ENCODE results near the gene DLGAP1.

Gene DLGAP1

GRCh38 chr18:4077721-4078120, 377.4 kb downstream of the DLGAP1 start:
- H3K27ac ChIP-seq (ENCODE audit: low read depth, low read length): no peak overlapping the region
- no peaks in the 10 kb centered on the region for H3K27me3 ChIP-seq (ENCODE audit: control insufficient read depth in 5 of 5, insufficient read depth in 4 of 5, low read length in 5 of 5)
- H3K4me1 ChIP-seq (ENCODE audit: control insufficient read depth in 5 of 5, insufficient read depth in 5 of 5, low read length in 5 of 5): no peaks in the 10 kb centered on the region
- H3K4me3 ChIP-seq (ENCODE audit: low read depth in 1 of 5, low read length in 5 of 5): no peak overlapping the region
- H3K9me3 ChIP-seq (ENCODE audit: control insufficient read depth in 5 of 5, low read length in 5 of 5): no peaks in the 10 kb centered on the region
- H3K36me3 ChIP-seq (ENCODE audit: control insufficient read depth in 5 of 5, insufficient read depth in 5 of 5, low read length in 5 of 5): no peaks in the 10 kb centered on the region
- H3K9ac ChIP-seq (ENCODE audit: low read length in 5 of 5): no peak overlapping the region

GRCh38 chr18:4077204-4077603, 377.9 kb downstream of the DLGAP1 start:
- no peaks in the 10 kb centered on the region for H3K9me3 ChIP-seq (ENCODE audit: control insufficient read depth in 5 of 5, low read length in 5 of 5)
- H3K36me3 ChIP-seq (ENCODE audit: control insufficient read depth in 5 of 5, insufficient read depth in 5 of 5, low read length in 5 of 5): no peaks in the 10 kb centered on the region
- H3K27me3 ChIP-seq (ENCODE audit: control insufficient read depth in 5 of 5, insufficient read depth in 4 of 5, low read length in 5 of 5): no peaks in the 10 kb centered on the region
- no peak overlapping the region for H3K4me3 ChIP-seq (ENCODE audit: low read depth in 1 of 5, low read length in 5 of 5)
- no peak overlapping the region for H3K27ac ChIP-seq (ENCODE audit: low read depth, low read length)
- H3K4me1 ChIP-seq (ENCODE audit: control insufficient read depth in 5 of 5, insufficient read depth in 5 of 5, low read length in 5 of 5): no peaks in the 10 kb centered on the region
- no peak overlapping the region for H3K9ac ChIP-seq (ENCODE audit: low read length in 5 of 5)

- Histone ChIP-seq H3K9me3 (ENCODE audit: control insufficient read depth in 5 of 5, low read length in 5 of 5) (no peaks in the 10 kb centered on the region), H3K9ac (ENCODE audit: low read length in 5 of 5) (no peak overlapping the region), H3K27me3 (ENCODE audit: control insufficient read depth in 5 of 5, insufficient read depth in 4 of 5, low read length in 5 of 5) (no peaks in the 10 kb centered on the region), H3K4me1 (ENCODE audit: control insufficient read depth in 5 of 5, insufficient read depth in 5 of 5, low read length in 5 of 5) (no peaks in the 10 kb centered on the region), H3K36me3 (ENCODE audit: control insufficient read depth in 5 of 5, insufficient read depth in 5 of 5, low read length in 5 of 5) (no peaks in the 10 kb centered on the region), H3K4me3 (ENCODE audit: low read depth in 1 of 5, low read length in 5 of 5) (no peak overlapping the region), H3K27ac (ENCODE audit: low read depth, low read length) (no peak overlapping the region)
Measured at GRCh38 chr18:4074647-4075046, 380.5 kb downstream of the DLGAP1 start.

GRCh38 chr18:4069183-4069582, 385.9 kb downstream of the DLGAP1 start:
- H3K4me3 ChIP-seq (ENCODE audit: low read depth in 1 of 5, low read length in 5 of 5): no peak overlapping the region
- H3K36me3 ChIP-seq (ENCODE audit: control insufficient read depth in 5 of 5, insufficient read depth in 5 of 5, low read length in 5 of 5): no peaks in the 10 kb centered on the region
- H3K27me3 ChIP-seq (ENCODE audit: control insufficient read depth in 5 of 5, insufficient read depth in 4 of 5, low read length in 5 of 5): no peaks in the 10 kb centered on the region
- peaks cover 0 to 6% (median 0%) of the 10 kb centered on the region in 5 donors for H3K9me3 ChIP-seq (ENCODE audit: control insufficient read depth in 5 of 5, low read length in 5 of 5)
- H3K4me1 ChIP-seq (ENCODE audit: control insufficient read depth in 5 of 5, insufficient read depth in 5 of 5, low read length in 5 of 5): no peaks in the 10 kb centered on the region
- H3K9ac ChIP-seq (ENCODE audit: low read length in 5 of 5): no peak overlapping the region
- no peak overlapping the region for H3K27ac ChIP-seq (ENCODE audit: low read depth, low read length)

GRCh38 chr18:4068552-4069158, 386.5 kb downstream of the DLGAP1 start:
- Histone ChIP-seq H3K27ac (ENCODE audit: low read depth, low read length) (no peak overlapping the region), H3K9me3 (ENCODE audit: control insufficient read depth in 5 of 5, low read length in 5 of 5) (peaks cover 0 to 6% (median 0%) of the 10 kb centered on the region in 5 donors), H3K36me3 (ENCODE audit: control insufficient read depth in 5 of 5, insufficient read depth in 5 of 5, low read length in 5 of 5) (no peaks in the 10 kb centered on the region), H3K4me3 (ENCODE audit: low read depth in 1 of 5, low read length in 5 of 5) (no peak overlapping the region), H3K27me3 (ENCODE audit: control insufficient read depth in 5 of 5, insufficient read depth in 4 of 5, low read length in 5 of 5) (no peaks in the 10 kb centered on the region), H3K4me1 (ENCODE audit: control insufficient read depth in 5 of 5, insufficient read depth in 5 of 5, low read length in 5 of 5) (no peaks in the 10 kb centered on the region), H3K9ac (ENCODE audit: low read length in 5 of 5) (no peak overlapping the region)

GRCh38 chr18:4063545-4063944, 391.6 kb downstream of the DLGAP1 start:
- Histone ChIP-seq H3K9me3 (ENCODE audit: control insufficient read depth in 5 of 5, low read length in 5 of 5) (peaks cover 0 to 21% (median 19%) of the 10 kb centered on the region in 5 donors), H3K9ac (ENCODE audit: low read length in 5 of 5) (no peak overlapping the region), H3K4me3 (ENCODE audit: low read depth in 1 of 5, low read length in 5 of 5) (no peak overlapping the region), H3K27ac (ENCODE audit: low read depth, low read length) (no peak overlapping the region), H3K27me3 (ENCODE audit: control insufficient read depth in 5 of 5, insufficient read depth in 4 of 5, low read length in 5 of 5) (no peaks in the 10 kb centered on the region), H3K4me1 (ENCODE audit: control insufficient read depth in 5 of 5, insufficient read depth in 5 of 5, low read length in 5 of 5) (no peaks in the 10 kb centered on the region), H3K36me3 (ENCODE audit: control insufficient read depth in 5 of 5, insufficient read depth in 5 of 5, low read length in 5 of 5) (no peaks in the 10 kb centered on the region)

- H3K9ac ChIP-seq (ENCODE audit: low read length in 5 of 5): no peak overlapping the region
- H3K4me1 ChIP-seq (ENCODE audit: control insufficient read depth in 5 of 5, insufficient read depth in 5 of 5, low read length in 5 of 5): no peaks in the 10 kb centered on the region
- no peaks in the 10 kb centered on the region for H3K36me3 ChIP-seq (ENCODE audit: control insufficient read depth in 5 of 5, insufficient read depth in 5 of 5, low read length in 5 of 5)
- no peak overlapping the region for H3K27ac ChIP-seq (ENCODE audit: low read depth, low read length)
- H3K9me3 ChIP-seq (ENCODE audit: control insufficient read depth in 5 of 5, low read length in 5 of 5): peaks cover 0 to 21% (median 12%) of the 10 kb centered on the region in 5 donors
- no peaks in the 10 kb centered on the region for H3K27me3 ChIP-seq (ENCODE audit: control insufficient read depth in 5 of 5, insufficient read depth in 4 of 5, low read length in 5 of 5)
- peak overlapping the region in 1 of 5 donors; percentile 15 for H3K4me3 ChIP-seq (ENCODE audit: low read depth in 1 of 5, low read length in 5 of 5)
Measured at GRCh38 chr18:4060427-4061281, 394.5 kb downstream of the DLGAP1 start.

- no peak overlapping the region for H3K27ac ChIP-seq (ENCODE audit: low read depth, low read length)
- no peak overlapping the region for H3K4me3 ChIP-seq (ENCODE audit: low read depth in 1 of 5, low read length in 5 of 5)
- H3K9ac ChIP-seq (ENCODE audit: low read length in 5 of 5): no peak overlapping the region
- no peaks in the 10 kb centered on the region for H3K4me1 ChIP-seq (ENCODE audit: control insufficient read depth in 5 of 5, insufficient read depth in 5 of 5, low read length in 5 of 5)
- no peaks in the 10 kb centered on the region for H3K36me3 ChIP-seq (ENCODE audit: control insufficient read depth in 5 of 5, insufficient read depth in 5 of 5, low read length in 5 of 5)
- peaks cover 0 to 21% (median 12%) of the 10 kb centered on the region in 5 donors for H3K9me3 ChIP-seq (ENCODE audit: control insufficient read depth in 5 of 5, low read length in 5 of 5)
- no peaks in the 10 kb centered on the region for H3K27me3 ChIP-seq (ENCODE audit: control insufficient read depth in 5 of 5, insufficient read depth in 4 of 5, low read length in 5 of 5)
Measured at GRCh38 chr18:4058179-4058578, 396.9 kb downstream of the DLGAP1 start.

GRCh38 chr18:4040391-4041092, 414.6 kb downstream of the DLGAP1 start:
- Histone ChIP-seq H3K27me3 (ENCODE audit: control insufficient read depth in 5 of 5, insufficient read depth in 4 of 5, low read length in 5 of 5) (no peaks in the 10 kb centered on the region), H3K9ac (ENCODE audit: low read length in 5 of 5) (no peak overlapping the region), H3K4me1 (ENCODE audit: control insufficient read depth in 5 of 5, insufficient read depth in 5 of 5, low read length in 5 of 5) (no peaks in the 10 kb centered on the region), H3K27ac (ENCODE audit: low read depth, low read length) (no peak overlapping the region), H3K36me3 (ENCODE audit: control insufficient read depth in 5 of 5, insufficient read depth in 5 of 5, low read length in 5 of 5) (no peaks in the 10 kb centered on the region), H3K9me3 (ENCODE audit: control insufficient read depth in 5 of 5, low read length in 5 of 5) (no peaks in the 10 kb centered on the region), H3K4me3 (ENCODE audit: low read depth in 1 of 5, low read length in 5 of 5) (no peak overlapping the region)

GRCh38 chr18:4035521-4035920, 419.6 kb downstream of the DLGAP1 start:
- no peaks in the 10 kb centered on the region for H3K36me3 ChIP-seq (ENCODE audit: control insufficient read depth in 5 of 5, insufficient read depth in 5 of 5, low read length in 5 of 5)
- H3K4me1 ChIP-seq (ENCODE audit: control insufficient read depth in 5 of 5, insufficient read depth in 5 of 5, low read length in 5 of 5): no peaks in the 10 kb centered on the region
- no peak overlapping the region for H3K27ac ChIP-seq (ENCODE audit: low read depth, low read length)
- H3K27me3 ChIP-seq (ENCODE audit: control insufficient read depth in 5 of 5, insufficient read depth in 4 of 5, low read length in 5 of 5): no peaks in the 10 kb centered on the region
- no peak overlapping the region for H3K4me3 ChIP-seq (ENCODE audit: low read depth in 1 of 5, low read length in 5 of 5)
- H3K9ac ChIP-seq (ENCODE audit: low read length in 5 of 5): no peak overlapping the region
- no peaks in the 10 kb centered on the region for H3K9me3 ChIP-seq (ENCODE audit: control insufficient read depth in 5 of 5, low read length in 5 of 5)
